PC-9 (cell line): ENCODE results near the gene GPR12. TPM values are rescaled to one million over a fixed set of nuclear protein-coding genes. Genes with fewer than 3 reads are reported as not detected.

ENCODE experiments used
- BruUV-seq: library from RNA; stranded (reverse); fragments of 400-500 nt; replicated peaks from 2 replicates; lab custom pipeline; 2021; lab: Mats Ljungman, UMichigan
- CTCF ChIA-PET: fragments of 300-600 bp; sonication (Branson Sonifier 250); formaldehyde crosslinking; loops from one replicate; lab custom pipeline; 2022; ENCODE audit warnings: antibody characterized with exemption; lab: Charles Lee
- POLR2A ChIA-PET: fragments of 300-600 bp; sonication (Branson Sonifier 250); formaldehyde crosslinking; loops from one replicate; lab custom pipeline; 2022; ENCODE audit warnings: antibody characterized with exemption; ENCODE audit not compliant: unreplicated experiment; lab: Charles Lee
- DNase-seq, 2 experiments: peaks; one replicate each; pipeline versions ENCODE4 v3.0.0 to v3.0.0-alpha.2; 2015 to 2022; ENCODE audit warnings: mixed read lengths in 1 of 2
- H2AFZ ChIP-seq: fragments of 200-600 bp; sonication (generic); 2 replicates; pipeline ENCODE4 v1.8.1; 2017; ENCODE audit warnings: antibody characterized with exemption
- H3F3A ChIP-seq: fragments of 200-600 bp; sonication (generic); 2 replicates; pipeline ENCODE4 v1.8.1; 2017; ENCODE audit warnings: antibody characterized with exemption, mild to moderate bottlenecking, low read depth; ENCODE audit not compliant: insufficient read depth
- H3K27ac ChIP-seq: fragments of 200-600 bp; sonication (generic); 2 replicates; pipeline ENCODE4 v1.6.1; 2016; ENCODE audit warnings: mixed run types
- H3K27me3 ChIP-seq: fragments of 200-600 bp; sonication (generic); 2 replicates; pipeline ENCODE4 v1.6.1; 2016; ENCODE audit warnings: low read depth, mixed run types; ENCODE audit not compliant: insufficient read depth
- H3K36me3 ChIP-seq: fragments of 200-600 bp; sonication (generic); 2 replicates; pipeline ENCODE4 v1.6.1; 2016; ENCODE audit warnings: low read depth, mixed run types
- H3K4me1 ChIP-seq: fragments of 200-600 bp; sonication (generic); replicated peaks from 2 replicates; pipeline ENCODE4 v1.6.1; 2016; ENCODE audit warnings: mixed run types; ENCODE audit not compliant: insufficient read depth
- H3K4me2 ChIP-seq: fragments of 200-600 bp; sonication (generic); 2 replicates; pipeline ENCODE4 v1.6.1; 2017; ENCODE audit warnings: mixed run types
- H3K4me3 ChIP-seq: fragments of 200-600 bp; sonication (generic); 2 replicates; pipeline ENCODE4 v1.6.1; 2016; ENCODE audit warnings: mixed run types
- H3K79me2 ChIP-seq: fragments of 200-600 bp; sonication (generic); 2 replicates; pipeline ENCODE4 v1.6.1; 2017; ENCODE audit warnings: low read depth, mixed run types
- H3K9me2 ChIP-seq: fragments of 200-600 bp; sonication (generic); 2 replicates; pipeline ENCODE4 v1.8.1; 2017; ENCODE audit warnings: mild to moderate bottlenecking; ENCODE audit not compliant: insufficient read depth
- H3K9me3 ChIP-seq: fragments of 200-600 bp; sonication (generic); 2 replicates; pipeline ENCODE4 v1.8.1; 2016; ENCODE audit warnings: low read depth; ENCODE audit not compliant: insufficient read depth
- H4K20me1 ChIP-seq: fragments of 200-600 bp; sonication (generic); 2 replicates; pipeline ENCODE4 v1.8.1; 2017; ENCODE audit not compliant: insufficient read depth
- EZH2 ChIP-seq: fragments of 200-600 bp; sonication (generic); IDR thresholded peaks from 2 replicates; pipeline ENCODE4 v1.8.0; 2017; ENCODE audit warnings: antibody characterized with exemption, low read depth
- intact Hi-C: fragments of 100-400 bp; cut with micrococcal nuclease; formaldehyde crosslinking; loops from one replicate; pipeline ENCODE4 v1.10.0; 2022; ENCODE audit not compliant: unreplicated experiment
- total RNA-seq: library from RNA; stranded (reverse); gene quantifications from 2 replicates; pipeline ENCODE4 v1.2.3, GENCODE V29; 2021
- TF ChIP-seq, protein P1 (sequence below): fragments of 200-600 bp; sonication (generic); conservative IDR thresholded peaks from 2 replicates; pipeline ENCODE4 v1.6.1; 2017; ENCODE audit warnings: mixed run types, antibody characterized with exemption, mild to moderate bottlenecking, moderate library complexity

The GPR12 gene
- total RNA-seq, 1 experiment from 2014 or later, result not detected

DNA sequence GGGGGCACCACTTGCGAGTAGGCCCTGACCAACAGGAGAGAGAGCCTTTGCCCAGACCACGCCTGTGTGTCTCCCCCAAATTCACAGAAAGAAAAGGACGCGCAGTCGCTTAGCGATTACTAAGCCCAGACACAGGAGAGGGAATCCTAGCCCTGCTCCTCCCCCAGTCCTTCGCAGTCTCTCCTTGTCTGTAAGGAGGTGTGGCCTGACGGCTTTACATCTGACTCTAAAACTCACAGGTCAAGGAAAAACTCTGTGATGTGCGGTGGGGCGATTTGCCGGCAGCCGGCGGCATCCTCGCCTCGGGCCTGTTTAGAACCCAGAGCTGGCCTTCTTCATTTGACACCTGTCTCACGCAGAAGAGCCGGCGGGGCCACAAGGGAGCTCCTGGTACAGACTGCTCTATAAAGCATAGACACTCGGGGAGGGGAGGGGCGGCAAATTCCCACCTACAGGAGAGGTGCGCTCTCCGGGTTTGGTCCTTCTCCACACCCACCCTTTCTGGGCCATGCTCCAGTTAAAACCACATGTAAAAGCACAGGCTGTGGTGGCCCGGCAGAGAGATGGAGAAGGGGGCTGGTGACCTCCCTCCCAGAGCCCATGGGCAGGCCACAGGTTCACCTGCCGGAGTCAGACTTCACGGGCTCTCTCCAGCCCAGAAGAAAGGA lies 17.8 kb downstream of the GPR12 start:
- H3K4me2 ChIP-seq, result no peak overlapping the region
- H3F3A ChIP-seq, result no peaks in the 10 kb centered on the region
- H4K20me1 ChIP-seq, result no peaks in the 10 kb centered on the region
- BruUV-seq, result no TSS peak
- no peak overlapping the region for H3K4me3 ChIP-seq
- intact Hi-C loops, result no loop called here
- no peaks in the 10 kb centered on the region for H3K9me3 ChIP-seq
- CTCF ChIA-PET, result no interaction called here
- no peak overlapping the region for H3K27ac ChIP-seq
- TF ChIP-seq, protein P1, sequence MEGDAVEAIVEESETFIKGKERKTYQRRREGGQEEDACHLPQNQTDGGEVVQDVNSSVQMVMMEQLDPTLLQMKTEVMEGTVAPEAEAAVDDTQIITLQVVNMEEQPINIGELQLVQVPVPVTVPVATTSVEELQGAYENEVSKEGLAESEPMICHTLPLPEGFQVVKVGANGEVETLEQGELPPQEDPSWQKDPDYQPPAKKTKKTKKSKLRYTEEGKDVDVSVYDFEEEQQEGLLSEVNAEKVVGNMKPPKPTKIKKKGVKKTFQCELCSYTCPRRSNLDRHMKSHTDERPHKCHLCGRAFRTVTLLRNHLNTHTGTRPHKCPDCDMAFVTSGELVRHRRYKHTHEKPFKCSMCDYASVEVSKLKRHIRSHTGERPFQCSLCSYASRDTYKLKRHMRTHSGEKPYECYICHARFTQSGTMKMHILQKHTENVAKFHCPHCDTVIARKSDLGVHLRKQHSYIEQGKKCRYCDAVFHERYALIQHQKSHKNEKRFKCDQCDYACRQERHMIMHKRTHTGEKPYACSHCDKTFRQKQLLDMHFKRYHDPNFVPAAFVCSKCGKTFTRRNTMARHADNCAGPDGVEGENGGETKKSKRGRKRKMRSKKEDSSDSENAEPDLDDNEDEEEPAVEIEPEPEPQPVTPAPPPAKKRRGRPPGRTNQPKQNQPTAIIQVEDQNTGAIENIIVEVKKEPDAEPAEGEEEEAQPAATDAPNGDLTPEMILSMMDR, result no peak
- TF ChIP-seq EZH2, result no peak
- H3K79me2 ChIP-seq, result no peaks in the 10 kb centered on the region
- H3K4me1 ChIP-seq, result no peaks in the 10 kb centered on the region
- POLR2A ChIA-PET, result no interaction called here
- no peaks in the 10 kb centered on the region for H3K9me2 ChIP-seq
- H3K36me3 ChIP-seq, result no peaks in the 10 kb centered on the region
- no peak overlapping the region for H2AFZ ChIP-seq
- DNase-seq, result no peak
- H3K27me3 ChIP-seq, result peaks cover 65% of the 10 kb centered on the region

DNA sequence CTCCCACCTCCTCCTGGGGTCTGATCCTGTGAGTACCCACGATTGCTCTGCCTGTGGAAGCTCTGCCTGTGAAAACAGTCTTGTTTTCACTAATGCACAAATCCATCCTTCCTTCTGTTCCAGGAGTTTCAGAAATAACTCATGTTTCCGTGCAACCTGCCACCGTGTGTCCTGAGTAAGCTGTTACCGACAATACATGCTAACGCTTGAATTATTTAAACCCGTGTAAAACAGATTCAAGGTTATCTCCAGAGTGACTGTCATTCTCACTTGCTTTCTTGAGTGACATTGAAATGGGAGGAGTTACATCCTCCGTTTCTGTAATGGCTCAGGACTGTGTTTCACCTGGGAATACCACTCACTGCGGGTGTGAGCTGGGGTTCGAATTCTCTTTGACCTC lies 24.9 kb downstream of the GPR12 start:
- no TSS peak for BruUV-seq
- no peaks in the 10 kb centered on the region for H3F3A ChIP-seq
- no peaks in the 10 kb centered on the region for H3K9me2 ChIP-seq
- no peak overlapping the region for H3K4me3 ChIP-seq
- no peak overlapping the region for H3K4me2 ChIP-seq
- DNase-seq, result no peak
- H3K36me3 ChIP-seq, result no peaks in the 10 kb centered on the region
- H3K79me2 ChIP-seq, result no peaks in the 10 kb centered on the region
- H2AFZ ChIP-seq, result no peak overlapping the region
- ChIA-PET POLR2A (no interaction called here), CTCF (no interaction called here)
- no peaks in the 10 kb centered on the region for H3K4me1 ChIP-seq
- peaks cover 34% of the 10 kb centered on the region for H3K27me3 ChIP-seq
- H4K20me1 ChIP-seq, result no peaks in the 10 kb centered on the region
- intact Hi-C loops, result no loop called here
- H3K9me3 ChIP-seq, result no peaks in the 10 kb centered on the region
- TF ChIP-seq, protein P1, result no peak
- no peak for TF ChIP-seq EZH2
- no peak overlapping the region for H3K27ac ChIP-seq

DNA sequence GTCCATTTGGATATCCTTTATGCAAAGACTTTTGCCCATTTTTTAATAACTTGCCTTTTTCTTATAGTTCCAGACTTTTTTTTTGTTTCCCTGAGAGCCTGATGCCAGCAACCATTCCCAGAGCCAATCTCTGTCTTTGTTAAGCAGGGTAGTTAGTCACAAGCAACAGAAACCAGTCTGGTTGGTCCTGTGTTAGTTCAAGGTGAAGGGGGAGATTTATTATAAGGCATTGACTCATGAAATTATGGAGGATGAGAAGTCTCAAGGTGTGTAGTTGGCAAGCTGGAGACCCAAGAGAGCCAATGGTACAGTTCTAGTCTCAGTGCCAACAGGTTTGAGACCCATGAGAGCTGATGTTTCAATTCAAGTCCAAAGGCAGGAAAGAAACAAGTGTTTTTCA lies 33.0 kb downstream of the GPR12 start:
- no TSS peak for BruUV-seq
- no peaks in the 10 kb centered on the region for H3F3A ChIP-seq
- POLR2A ChIA-PET, result no interaction called here
- no peaks in the 10 kb centered on the region for H3K4me1 ChIP-seq
- no peaks in the 10 kb centered on the region for H3K9me2 ChIP-seq
- no peaks in the 10 kb centered on the region; the same call in 1 of the 2 replicates for H3K9me3 ChIP-seq
- H3K79me2 ChIP-seq, result no peaks in the 10 kb centered on the region
- H2AFZ ChIP-seq, result no peak overlapping the region
- H3K27me3 ChIP-seq, result peaks cover 36% of the 10 kb centered on the region
- no peak for DNase-seq
- no peak overlapping the region for H3K27ac ChIP-seq
- no peaks in the 10 kb centered on the region for H3K36me3 ChIP-seq
- intact Hi-C loops, result no loop called here
- no peaks in the 10 kb centered on the region for H4K20me1 ChIP-seq
- H3K4me2 ChIP-seq, result no peak overlapping the region
- H3K4me3 ChIP-seq, result no peak overlapping the region
- TF ChIP-seq, protein P1, result no peak
- no peak for TF ChIP-seq EZH2
- CTCF ChIA-PET, result no interaction called here
